HepG2 (cell line): Measurements from ENCODE around the gene NISCH. TPM values are rescaled to one million over a fixed set of nuclear protein-coding genes. Genes with fewer than 3 reads are reported as not detected.

Source experiments
- ATAC-seq: fragments of 200-7000 bp; cut with Tn5 transposase; 3 replicates; pipeline ENCODE4 v1.9.1; 2020; ENCODE audit warnings: mild to moderate bottlenecking, moderate library complexity
- BruUV-seq: library from RNA; stranded (reverse); fragments of 400-500 nt; replicated peaks from 2 replicates; lab custom pipeline; 2021; lab: Mats Ljungman, UMichigan
- CTCF ChIA-PET: fragments of 300-600 bp; formaldehyde crosslinking; extraction: SDS; loops from one replicate; lab custom pipeline; 2021; ENCODE audit warnings: low total read pairs, inconsistent platforms, low intra/inter-chr PET ratio; lab: Yijun Ruan, JAX
- POLR2A ChIA-PET: fragments of 350-600 bp; sonication (Branson Sonifier 250); formaldehyde crosslinking; loops from one replicate; lab custom pipeline; 2020; ENCODE audit warnings: antibody characterized with exemption, inconsistent platforms; lab: Yijun Ruan, JAX
- DNase-seq: peaks from one replicate; pipeline ENCODE4 v3.0.0-alpha.2; 2015; ENCODE audit warnings: low spot score
- FAIRE-seq: peaks from 3 replicates; lab custom pipeline; 2011; peaks lifted over from hg19 to GRCh38; lab: Jason Lieb, UNC
- H2AFZ ChIP-seq: one replicate; pipeline ENCODE4 v1.6.1; 2011; ENCODE audit warnings: low read length, inconsistent platforms
- H3K27ac ChIP-seq: fragments of 300-600 bp; 3 replicates; pipeline ENCODE4 v1.8.0; 2011; ENCODE audit warnings: mixed run types, mild to moderate bottlenecking, mixed read lengths, low read length, inconsistent platforms; ENCODE audit not compliant: insufficient read depth; ENCODE audit errors: extremely low read length
- H3K27me3 ChIP-seq, 2 experiments: fragments of 200-600 bp in 1 of 2; 2 replicates in 1 of 2; 3 replicates in 1 of 2; pipeline versions ENCODE4 v1.6.0 to v1.8.0; 2011; ENCODE audit warnings: low read length in 2 of 2, mild to moderate bottlenecking in 2 of 2, moderate library complexity in 2 of 2, inconsistent platforms in 1 of 2; ENCODE audit not compliant: insufficient read depth in 2 of 2, control insufficient read depth in 1 of 2
- H3K36me3 ChIP-seq, 2 experiments: fragments of 200-600 bp in 1 of 2; replicated peaks in 1 of 2; 2 replicates in 1 of 2; 3 replicates in 1 of 2; pipeline versions ENCODE4 v1.5.1 to v1.8.0; 2011; ENCODE audit warnings: low read length in 2 of 2, inconsistent platforms in 1 of 2; ENCODE audit not compliant: insufficient read depth in 2 of 2, control insufficient read depth in 1 of 2
- H3K4me1 ChIP-seq: 2 replicates; pipeline ENCODE4 v1.5.1; 2012; ENCODE audit warnings: low read length, inconsistent platforms; ENCODE audit not compliant: insufficient read depth
- H3K4me2 ChIP-seq: 2 replicates; pipeline ENCODE4 v1.6.0; 2011; ENCODE audit warnings: low read depth, low read length, inconsistent platforms
- H3K4me3 ChIP-seq, 3 experiments: fragments of 200-600 bp in 1 of 3; sonication (generic), shearing (Covaris generic) in 1 of 3; replicated peaks in 1 of 3; 2 replicates each; pipeline ENCODE4 v1.5.1; 2011 to 2016; ENCODE audit warnings: low read length in 3 of 3, inconsistent platforms in 2 of 3, low read depth in 2 of 3, mild to moderate bottlenecking in 2 of 3, control low read depth in 1 of 3, mixed read lengths in 1 of 3; ENCODE audit not compliant: insufficient read depth in 1 of 3
- H3K79me2 ChIP-seq: one replicate; pipeline ENCODE4 v1.6.1; 2011; ENCODE audit warnings: low read length, inconsistent platforms; ENCODE audit not compliant: insufficient read depth
- H3K9ac ChIP-seq: 2 replicates; pipeline ENCODE4 v1.6.0; 2011; ENCODE audit warnings: mild to moderate bottlenecking, low read depth, low read length, inconsistent platforms; ENCODE audit not compliant: insufficient read depth
- H3K9me3 ChIP-seq: 2 replicates; pipeline ENCODE4 v1.5.1; 2012; ENCODE audit warnings: mild to moderate bottlenecking, low read length
- H4K20me1 ChIP-seq: 2 replicates; pipeline ENCODE4 v1.6.0; 2011; ENCODE audit warnings: inconsistent platforms, mild to moderate bottlenecking, low read length, moderate library complexity; ENCODE audit not compliant: insufficient read depth
- PRPF4 ChIP-seq: fragments of 200-400 bp; formaldehyde crosslinking; IDR thresholded peaks from 2 replicates; pipeline ENCODE4 v1.6.1; 2016; ENCODE audit warnings: low read length, low read depth; ENCODE audit not compliant: poor library complexity, severe bottlenecking
- ZBTB33 ChIP-seq: sonication (generic); formaldehyde crosslinking; IDR thresholded peaks from 2 replicates; pipeline ENCODE4 v1.4.0; 2020; ENCODE audit warnings: missing genetic modification reagents
- ZFP36L1 ChIP-seq: sonication (generic); formaldehyde crosslinking; IDR thresholded peaks from 2 replicates; pipeline ENCODE4 v1.8.0; 2022; ENCODE audit warnings: mild to moderate bottlenecking, missing genetic modification reagents, moderate library complexity
- ZNF263 ChIP-seq: sonication (generic); formaldehyde crosslinking; IDR thresholded peaks from 2 replicates; pipeline ENCODE4 v1.4.0; 2020; ENCODE audit warnings: missing genetic modification reagents
- ZNF687 ChIP-seq: sonication (generic); formaldehyde crosslinking; IDR thresholded peaks from 2 replicates; pipeline ENCODE4 v1.5.1; 2020; ENCODE audit warnings: mild to moderate bottlenecking, missing genetic modification reagents, moderate library complexity
- ZNF709 ChIP-seq: sonication (generic); formaldehyde crosslinking; IDR thresholded peaks from 2 replicates; pipeline ENCODE4 v1.5.0; 2020; ENCODE audit warnings: mild to moderate bottlenecking, missing genetic modification reagents
- whole genome bisulfite sequencing: methylation state at CpG from one replicate; pipeline ENCODE4 v1.1.6; 2017; ENCODE audit warnings: low lambda C conversion rate; 5-methylcytosine and 5-hydroxymethylcytosine counted together
- in situ Hi-C: cut with HindIII; loops from 2 replicates; pipeline ENCODE4 v1.10.0; 2017; ENCODE audit warnings: low pct_unique_long_range_greater_than_20kb; ENCODE audit not compliant: extremely low pct_ligation_motif_present
- intact Hi-C: fragments of 100-400 bp; cut with micrococcal nuclease; formaldehyde crosslinking; loops from one replicate; pipeline ENCODE4 v1.10.0; 2022; ENCODE audit not compliant: unreplicated experiment
- polyA plus RNA-seq, 8 experiments: library from polyadenylated mRNA; depleted of rRNA in 3 of 8; stranded (reverse) in 7 of 8; unstranded in 1 of 8; fragments of >200 nt; fragmentation: Illumina TruSeq in 4 of 8; extraction: Trizol in 4 of 8; gene quantifications; 2 replicates each; pipeline versions ENCODE4 v1.2.1 to v1.2.3, GENCODE V29; 2011 to 2016; ENCODE audit warnings: low read depth in 4 of 8, missing spikeins in 1 of 8, mixed read lengths in 1 of 8; ENCODE audit not compliant: insufficient read depth in 1 of 8
- total RNA-seq, 5 experiments: library from RNA; depleted of rRNA; stranded (reverse); fragments of >200 nt; fragmentation: Illumina TruSeq; extraction: Trizol; gene quantifications; 2 replicates each; pipeline ENCODE4 v1.2.3, GENCODE V29; 2016; ENCODE audit warnings: low read depth in 1 of 5

The NISCH gene
- total and polyA plus RNA-seq, 2 of the 13 experiments (the other 11 are each of a cell fraction or from before 2014, with no cell fraction given), result 27.0 to 47.6 TPM

DNA sequence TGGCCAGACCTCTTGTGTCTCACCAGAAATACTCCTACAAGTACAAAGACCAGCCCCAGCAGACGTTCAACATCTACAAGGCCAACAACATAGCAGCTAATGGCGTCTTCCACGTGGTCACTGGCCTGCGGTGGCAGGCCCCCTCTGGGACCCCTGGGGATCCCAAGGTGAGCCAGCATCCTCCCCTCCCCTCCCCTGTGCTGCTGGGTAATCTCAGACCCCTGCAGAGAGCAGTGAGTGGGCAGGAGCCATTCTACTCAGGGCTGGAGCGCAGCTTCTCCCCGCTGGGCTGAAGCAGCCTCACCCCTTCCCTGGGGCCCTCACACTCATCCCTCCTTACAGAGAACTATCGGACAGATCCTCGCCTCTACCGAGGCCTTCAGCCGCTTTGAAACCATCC lies 49.6 kb downstream of the NISCH start:
- BruUV-seq, result no TSS peak
- H3K4me3 ChIP-seq, result no peak overlapping the region
- no peak for ATAC-seq
- no peak overlapping the region for H3K9ac ChIP-seq
- peaks cover 19% of the 10 kb centered on the region for H3K4me1 ChIP-seq
- CTCF ChIA-PET, result no interaction called here
- no peaks in the 10 kb centered on the region for H3K9me3 ChIP-seq
- POLR2A ChIA-PET, result interaction anchor here (1.1 kb wide), 1 partner anchor 31 kb away, joined by 4 read pairs; the partner anchor contains the start of gene UQCC5
- no peak for TF ChIP-seq ZFP36L1 (CRISPR knock-in tag)
- TF ChIP-seq, all 625 proteins: peak for 0
- DNase-seq (no peak), FAIRE-seq (no peak)
- Histone ChIP-seq H3K36me3 (no peaks in the 10 kb centered on the region), H4K20me1 (no peaks in the 10 kb centered on the region), H3K27ac (no peak overlapping the region), H3K4me2 (no peak overlapping the region), H3K27me3 (peaks cover 7 to 55% of the 10 kb centered on the region in 2 experiments; a peak in 4 of 5 replicates), H2AFZ (no peak overlapping the region), H3K79me2 (no peaks in the 10 kb centered on the region)
- in situ Hi-C loops, result no loop called here
- intact Hi-C loops, result no loop called here
- 46% methylated on average over 6 of the region's 10 CpGs for WGBS

DNA sequence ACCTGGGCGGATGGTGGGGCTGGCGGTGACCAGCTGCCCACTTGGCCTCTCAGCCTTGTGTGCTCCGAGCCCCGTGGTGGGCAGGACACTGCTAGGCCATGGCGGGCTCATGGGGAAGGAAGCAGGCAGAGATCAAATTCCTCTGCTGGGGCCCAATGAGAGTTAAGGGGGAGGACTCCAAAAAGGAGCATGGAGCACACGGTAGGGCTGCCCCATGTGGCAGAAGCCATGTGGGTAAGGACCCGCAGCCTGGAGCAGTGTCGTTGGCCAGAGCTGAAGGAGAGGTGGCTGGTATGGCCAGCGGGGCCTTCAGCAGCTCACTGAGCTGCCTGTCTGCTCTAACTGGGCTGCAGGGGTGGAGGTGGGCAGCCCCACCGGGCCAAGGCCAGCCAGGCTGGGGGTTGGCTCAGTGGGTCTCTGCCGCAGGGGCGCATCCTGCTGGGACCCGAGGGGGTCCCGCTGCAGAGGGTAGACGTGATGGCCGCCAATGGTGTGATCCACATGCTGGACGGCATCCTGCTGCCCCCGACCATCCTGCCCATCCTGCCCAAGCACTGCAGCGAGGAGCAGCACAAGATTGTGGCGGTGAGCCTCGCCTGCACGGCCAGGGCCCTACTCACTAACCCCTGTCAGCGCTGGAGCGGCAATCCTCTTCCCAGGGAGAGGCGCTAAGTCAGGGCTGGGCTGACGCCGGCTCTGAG lies 51.0 kb downstream of the NISCH start:
- Histone ChIP-seq H3K79me2 (no peaks in the 10 kb centered on the region), H3K36me3 (no peaks in the 10 kb centered on the region), H3K9ac (no peak overlapping the region), H4K20me1 (no peaks in the 10 kb centered on the region), H3K4me1 (peaks cover 19% of the 10 kb centered on the region), H2AFZ (no peak overlapping the region), H3K4me2 (no peak overlapping the region), H3K27ac (no peak overlapping the region), H3K9me3 (no peaks in the 10 kb centered on the region), H3K27me3 (peaks cover 5 to 53% of the 10 kb centered on the region in 2 experiments; a peak in 4 of 5 replicates), H3K4me3 (no peak overlapping the region)
- no TSS peak for BruUV-seq
- no peak for FAIRE-seq
- WGBS, result 56% methylated on average over 16 of the region's 27 CpGs
- DNase-seq, result no peak
- ATAC-seq, result no peak
- CTCF ChIA-PET, result no interaction called here
- in situ Hi-C loops, result no loop called here
- intact Hi-C loops, result no loop called here
- POLR2A ChIA-PET, result interaction anchor here (0.8 to 1.4 kb wide), 2 partner anchors 7 to 30 kb away, joined by 3 read pairs; partner anchors contain the start of gene UQCC5
- TF ChIP-seq PRPF4 (no peak), ZNF263 (CRISPR knock-in tag) (peak; percentile 69), ZNF687 (CRISPR knock-in tag) (0 out of 2 replicates have a peak, but pooled peaks have one; percentile 12), ZBTB33 (peak; percentile 25; the same call in 1 of the 2 replicates), ZNF709 (CRISPR knock-in tag) (no peak)
